ENCODE results near the gene VWA2.

VWA2 gene

GRCh38 chr10:114304571-114305421, 65.7 kb downstream of the VWA2 start:
- peak overlapping the region; percentile 47 for H3K4me3 ChIP-seq (ENCODE audit: low read length)
- no peak for TF ChIP-seq ZNF274 (IDR thresholded peaks at IDR 0.05; ENCODE audit: low read depth, low read length)

GRCh38 chr10:114305521-114305925, 66.5 kb downstream of the VWA2 start:
- no peak for TF ChIP-seq ZNF274 (IDR thresholded peaks at IDR 0.05; ENCODE audit: low read depth, low read length)
- no peak overlapping the region for H3K4me3 ChIP-seq (ENCODE audit: low read length)

- no peak overlapping the region for H3K4me3 ChIP-seq (ENCODE audit: low read length)
- no peak for TF ChIP-seq ZNF274 (IDR thresholded peaks at IDR 0.05; ENCODE audit: low read depth, low read length)
These were observed 67.3 kb downstream of the VWA2 start for GRCh38 chr10:114306116-114306973.

DNA sequence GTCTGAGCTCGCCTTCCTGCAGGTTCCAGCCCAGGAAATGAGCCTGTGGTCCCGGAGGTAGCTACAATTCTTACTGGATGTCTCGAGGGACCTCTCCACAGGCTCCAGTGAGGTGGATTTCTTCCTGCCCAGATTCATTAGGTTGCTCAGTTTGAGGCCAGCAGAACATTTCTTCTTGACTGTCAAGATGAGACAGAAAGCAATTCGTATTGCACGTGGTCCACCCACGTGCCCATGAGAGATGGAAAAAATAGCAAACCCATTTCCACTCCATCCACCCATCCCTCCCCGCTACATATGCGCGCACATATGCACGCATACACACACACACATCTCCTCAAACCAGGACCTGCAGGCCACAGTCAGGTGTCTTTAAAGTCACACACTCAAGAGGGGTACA, 68.7 kb downstream of the VWA2 start:
- TF ChIP-seq ZNF274 (IDR thresholded peaks at IDR 0.05; ENCODE audit: low read depth, low read length) = no peak
- H3K4me3 ChIP-seq (ENCODE audit: low read length) = no peak overlapping the region

DNA sequence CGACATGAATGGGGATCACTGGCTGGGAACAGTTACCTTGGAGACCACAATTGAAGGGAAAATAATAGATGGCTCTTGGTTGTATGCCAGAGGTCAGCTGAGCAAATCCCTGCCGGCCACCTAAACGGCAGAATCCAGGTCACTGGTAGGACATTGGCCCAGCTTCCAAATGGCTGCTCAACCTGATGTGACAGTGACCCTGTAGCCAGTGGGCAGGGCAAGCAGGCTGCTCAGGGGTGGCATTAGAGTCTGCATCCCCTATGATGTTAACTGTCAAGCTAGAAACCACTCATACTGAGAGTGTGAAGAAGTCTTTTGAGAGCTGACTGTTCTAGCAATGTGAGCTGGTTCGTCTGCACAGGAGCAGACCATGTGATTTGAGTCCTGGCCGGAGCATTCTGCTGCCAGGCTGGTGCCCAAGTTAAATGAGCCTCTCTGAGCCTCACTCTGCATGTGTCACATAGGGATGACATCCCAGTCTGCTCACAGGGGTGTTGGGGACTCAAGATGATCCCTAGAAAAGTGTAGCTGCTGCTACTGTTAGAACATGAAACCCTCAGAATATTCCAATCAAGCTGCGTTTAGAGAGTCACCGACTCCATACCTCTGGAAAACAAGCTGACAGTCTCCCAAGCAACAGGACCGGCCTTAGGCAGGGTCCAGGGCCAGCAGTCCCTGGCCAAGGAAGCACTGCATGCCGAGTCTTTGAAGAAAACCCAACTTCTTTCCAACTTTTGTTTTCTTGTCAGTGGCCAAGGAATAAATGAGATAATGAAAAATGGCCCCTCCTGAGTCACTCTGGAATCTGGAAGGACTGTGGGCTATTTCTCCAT, 69.7 kb downstream of the VWA2 start:
- no peak overlapping the region for H3K4me3 ChIP-seq (ENCODE audit: low read length)
- no peak for TF ChIP-seq ZNF274 (IDR thresholded peaks at IDR 0.05; ENCODE audit: low read depth, low read length)

DNA sequence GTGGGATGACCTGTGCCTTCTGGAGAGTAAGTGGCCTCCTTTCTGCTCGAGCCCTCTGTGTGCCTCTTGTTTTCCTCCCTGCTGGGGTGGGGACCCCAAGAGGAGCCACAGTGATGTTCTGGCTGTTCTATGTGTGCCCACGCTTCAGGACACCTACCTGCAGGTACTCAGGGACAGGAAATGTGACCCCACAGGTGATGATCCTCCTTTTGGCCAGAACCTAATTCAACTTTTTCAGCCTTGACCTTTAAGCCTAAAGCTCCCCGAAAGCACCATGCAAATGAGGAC, 70.3 kb downstream of the VWA2 start:
- H3K4me3 ChIP-seq (ENCODE audit: low read length) = no peak overlapping the region
- TF ChIP-seq ZNF274 (IDR thresholded peaks at IDR 0.05; ENCODE audit: low read depth, low read length) = no peak

GRCh38 chr10:114310346-114310745, 71.3 kb downstream of the VWA2 start:
- no peak for TF ChIP-seq ZNF274 (IDR thresholded peaks at IDR 0.05; ENCODE audit: low read depth, low read length)
- no peak overlapping the region for H3K4me3 ChIP-seq (ENCODE audit: low read length)

DNA sequence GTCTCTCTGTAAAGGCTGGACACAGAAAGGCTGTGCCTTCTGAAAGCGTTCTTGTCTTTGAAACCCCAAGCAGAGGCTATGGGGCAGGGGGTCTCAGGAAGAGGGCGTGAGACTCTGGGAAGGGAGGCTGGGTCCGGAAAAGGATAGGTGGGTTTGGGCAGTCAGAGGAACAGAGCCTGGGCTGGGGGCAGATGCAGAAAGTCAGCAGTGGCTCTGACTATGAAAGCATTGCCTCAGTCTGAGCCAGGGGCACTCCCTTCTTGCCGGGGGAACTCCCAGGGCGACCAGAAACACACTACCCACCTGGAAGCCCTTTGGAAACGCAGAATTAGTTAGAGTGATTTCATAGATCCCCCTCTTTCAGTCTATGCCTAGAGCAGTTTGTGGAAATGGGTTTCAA, 72.0 kb downstream of the VWA2 start:
- TF ChIP-seq ZNF274 (IDR thresholded peaks at IDR 0.05; ENCODE audit: low read depth, low read length) = no peak
- no peak overlapping the region for H3K4me3 ChIP-seq (ENCODE audit: low read length)

DNA sequence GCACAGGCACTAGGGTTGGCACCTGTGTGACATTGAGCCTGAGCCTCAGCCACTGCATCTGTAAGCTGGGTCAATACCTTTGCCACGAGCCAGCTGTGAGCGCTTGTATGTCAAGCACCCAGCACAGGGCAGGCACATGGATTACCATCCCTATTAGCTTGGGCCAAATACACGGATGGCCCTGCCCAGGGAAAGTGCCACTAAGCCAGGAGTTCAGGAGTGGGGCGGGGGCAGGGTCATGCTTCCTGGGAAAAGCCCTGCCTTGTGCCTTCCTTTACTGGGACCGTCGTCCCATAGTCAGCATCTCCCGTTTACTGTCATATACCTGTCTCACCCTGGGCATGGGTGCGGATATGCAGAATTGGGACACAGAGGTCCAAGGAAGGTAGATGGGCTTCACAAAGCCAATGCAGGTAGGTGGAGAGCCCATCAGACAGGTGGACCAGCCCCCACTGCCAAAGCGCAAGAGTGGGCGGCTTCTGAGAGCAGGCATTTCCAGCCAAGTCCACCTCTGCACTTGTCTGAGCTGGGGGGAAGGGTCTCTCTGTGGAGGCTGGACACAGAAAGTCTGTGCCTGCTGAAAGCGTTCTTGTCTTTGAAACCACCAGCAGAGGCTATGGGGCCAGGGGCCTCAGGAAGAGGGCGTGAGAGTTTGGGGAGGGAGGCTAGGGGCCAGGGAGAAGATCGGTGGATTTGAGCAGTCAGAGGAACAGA, 72.6 kb downstream of the VWA2 start:
- TF ChIP-seq ZNF274 (IDR thresholded peaks at IDR 0.05; ENCODE audit: low read depth, low read length) = no peak

GRCh38 chr10:114313139-114313538, 74.1 kb downstream of the VWA2 start:
- TF ChIP-seq ZNF274 (IDR thresholded peaks at IDR 0.05; ENCODE audit: low read depth, low read length) = no peak
- no peak overlapping the region for H3K4me3 ChIP-seq (ENCODE audit: low read length)

More for the DNA sequence above, 72.6 kb downstream of the VWA2 start:
- H3K4me3 ChIP-seq (ENCODE audit: low read length) = no peak overlapping the region

- TF ChIP-seq ZNF274 (IDR thresholded peaks at IDR 0.05; ENCODE audit: low read depth, low read length) = no peak
- no peak overlapping the region for H3K4me3 ChIP-seq (ENCODE audit: low read length)
These were observed 74.8 kb downstream of the VWA2 start for GRCh38 chr10:114313866-114314265.

GRCh38 chr10:114315566-114316420, 76.7 kb downstream of the VWA2 start:
- no peak for TF ChIP-seq ZNF274 (IDR thresholded peaks at IDR 0.05; ENCODE audit: low read depth, low read length)
- no peak overlapping the region for H3K4me3 ChIP-seq (ENCODE audit: low read length)

- no peak overlapping the region for H3K4me3 ChIP-seq (ENCODE audit: low read length)
- TF ChIP-seq ZNF274 (IDR thresholded peaks at IDR 0.05; ENCODE audit: low read depth, low read length) = no peak
These were observed 77.7 kb downstream of the VWA2 start for GRCh38 chr10:114316744-114317143.

Measured in GM08714 (cell line).